ENCODE data around the gene SRM.
"Not testable (repeated sequence)": the region's sequence is repeated elsewhere in the genome, so short reads cannot be mapped to it uniquely, and the experiment has no call there.

Gene SRM

GRCh38 chr1:11044086-11044848, 15.6 kb downstream of the SRM start:
- DNase-seq, result no peak

- no peak for DNase-seq
These were observed 16.6 kb downstream of the SRM start for GRCh38 chr1:11042995-11043874.

GRCh38 chr1:11042065-11042464, 17.8 kb downstream of the SRM start:
- DNase-seq, result no peak

GRCh38 chr1:11041048-11041447, 18.8 kb downstream of the SRM start:
- no peak for DNase-seq

- not testable (repeated sequence) for DNase-seq
These were observed 19.8 kb downstream of the SRM start for GRCh38 chr1:11040105-11040429.

- no peak for DNase-seq
These were observed 20.3 kb downstream of the SRM start for GRCh38 chr1:11039351-11040104.

- peak; percentile 93 for DNase-seq
These were observed 22.1 kb downstream of the SRM start for GRCh38 chr1:11037740-11038182.

- DNase-seq, result not testable (repeated sequence)
These were observed 22.6 kb downstream of the SRM start for GRCh38 chr1:11037019-11037739.

- no peak for DNase-seq
These were observed 28.1 kb downstream of the SRM start for GRCh38 chr1:11031624-11032262.

- no peak for DNase-seq
These were observed 29.0 kb downstream of the SRM start for GRCh38 chr1:11030865-11031264.

- no peak for DNase-seq
These were observed 31.8 kb downstream of the SRM start for GRCh38 chr1:11028018-11028417.

- no peak for DNase-seq
These were observed 32.5 kb downstream of the SRM start for GRCh38 chr1:11027316-11027715.

- DNase-seq, result no peak
These were observed 32.9 kb downstream of the SRM start for GRCh38 chr1:11026903-11027302.

GRCh38 chr1:11026052-11026451, 33.8 kb downstream of the SRM start:
- no peak for DNase-seq

GRCh38 chr1:11025618-11026017, 34.2 kb downstream of the SRM start:
- DNase-seq, result no peak

GRCh38 chr1:11024874-11025203, 35.0 kb downstream of the SRM start:
- DNase-seq, result no peak

GRCh38 chr1:11024154-11024873, 35.5 kb downstream of the SRM start:
- DNase-seq, result no peak

- DNase-seq, result no peak
These were observed 36.6 kb downstream of the SRM start for GRCh38 chr1:11023201-11023600.

- DNase-seq, result no peak
These were observed 39.8 kb downstream of the SRM start for GRCh38 chr1:11019971-11020370.

GRCh38 chr1:11019358-11019757, 40.5 kb downstream of the SRM start:
- not testable (repeated sequence) for DNase-seq

- DNase-seq, result no peak
These were observed 46.7 kb downstream of the SRM start for GRCh38 chr1:11013160-11013531.
